GM18861 (cell line): Measurements from ENCODE around the gene PAAF1.
A peak's percentile ranks its signal among the peaks of the same experiment; 100 is the strongest.

ENCODE experiments used
- ATAC-seq: cut with Tn5 transposase; IDR thresholded peaks from one replicate; pipeline ENCODE4 v1.9.1; 2021; ENCODE audit not compliant: unreplicated experiment

The PAAF1 gene

GRCh38 chr11:73969991-73970800 is 93.4 kb downstream of the PAAF1 start:
- no peak for ATAC-seq

- no peak for ATAC-seq
Measured at GRCh38 chr11:73971175-73971719, 94.4 kb downstream of the PAAF1 start.

- ATAC-seq, result no peak
Measured at GRCh38 chr11:73972187-73972586, 95.4 kb downstream of the PAAF1 start.

- no peak for ATAC-seq
Measured at GRCh38 chr11:73972620-73973449, 96.0 kb downstream of the PAAF1 start.

GRCh38 chr11:73974604-73975478 is 98.0 kb downstream of the PAAF1 start:
- no peak for ATAC-seq

GRCh38 chr11:73975479-73975757 is 98.6 kb downstream of the PAAF1 start:
- no peak for ATAC-seq

GRCh38 chr11:73976451-73977151 is 99.8 kb downstream of the PAAF1 start:
- ATAC-seq, result no peak

- ATAC-seq, result no peak
Measured at GRCh38 chr11:73977856-73978519, 101.2 kb downstream of the PAAF1 start.

GRCh38 chr11:73978576-73979086 is 101.8 kb downstream of the PAAF1 start:
- no peak for ATAC-seq

GRCh38 chr11:73980001-73980961 is 103.5 kb downstream of the PAAF1 start:
- ATAC-seq, result peak; percentile 32
